HG02970 (cell line): Measurements from ENCODE around the gene NKG7.

ENCODE experiments used
- ATAC-seq: cut with Tn5 transposase; IDR thresholded peaks from one replicate; pipeline ENCODE4 v1.9.1; 2021; ENCODE audit warnings: mild to moderate bottlenecking, moderate library complexity, moderate number of reproducible peaks; ENCODE audit not compliant: unreplicated experiment, low FRiP score

Gene NKG7

DNA sequence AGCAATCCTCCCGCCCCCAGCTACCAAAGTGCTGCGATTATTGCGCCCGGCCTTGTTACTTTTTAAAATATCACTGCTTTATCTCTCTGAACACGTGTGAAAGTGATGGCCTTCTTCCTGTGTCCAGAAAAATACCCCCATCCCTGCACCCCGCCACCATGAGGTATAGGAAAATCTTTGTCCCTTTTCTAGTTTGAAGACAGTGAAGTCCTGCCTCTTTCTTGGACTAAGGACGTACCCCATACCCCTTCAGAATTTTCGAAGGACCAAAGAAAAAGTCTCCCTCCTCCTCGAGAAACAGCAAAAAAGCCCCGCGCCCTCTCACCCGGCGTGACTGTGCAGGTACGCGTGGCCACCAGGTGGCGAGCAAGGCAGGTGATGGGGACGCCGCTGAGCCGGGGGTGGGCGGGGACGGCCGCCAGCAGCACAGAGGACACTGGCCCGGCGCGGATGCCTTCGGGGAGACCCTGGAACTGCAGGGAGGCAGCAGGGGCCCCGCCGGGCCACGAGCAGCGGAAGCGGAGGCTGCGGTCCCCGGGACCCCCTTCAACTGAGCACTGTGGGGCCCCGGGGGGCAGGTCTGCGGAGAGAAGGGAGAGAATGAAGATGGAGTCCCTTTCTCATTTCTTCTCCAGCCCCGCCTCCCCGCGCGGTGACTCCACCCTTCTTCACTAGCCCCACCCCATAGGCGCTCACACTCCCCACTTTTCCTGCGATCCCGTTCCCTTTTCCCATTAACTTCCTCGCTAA is 33.7 kb downstream of the NKG7 start:
- peak; percentile 59 for ATAC-seq

DNA sequence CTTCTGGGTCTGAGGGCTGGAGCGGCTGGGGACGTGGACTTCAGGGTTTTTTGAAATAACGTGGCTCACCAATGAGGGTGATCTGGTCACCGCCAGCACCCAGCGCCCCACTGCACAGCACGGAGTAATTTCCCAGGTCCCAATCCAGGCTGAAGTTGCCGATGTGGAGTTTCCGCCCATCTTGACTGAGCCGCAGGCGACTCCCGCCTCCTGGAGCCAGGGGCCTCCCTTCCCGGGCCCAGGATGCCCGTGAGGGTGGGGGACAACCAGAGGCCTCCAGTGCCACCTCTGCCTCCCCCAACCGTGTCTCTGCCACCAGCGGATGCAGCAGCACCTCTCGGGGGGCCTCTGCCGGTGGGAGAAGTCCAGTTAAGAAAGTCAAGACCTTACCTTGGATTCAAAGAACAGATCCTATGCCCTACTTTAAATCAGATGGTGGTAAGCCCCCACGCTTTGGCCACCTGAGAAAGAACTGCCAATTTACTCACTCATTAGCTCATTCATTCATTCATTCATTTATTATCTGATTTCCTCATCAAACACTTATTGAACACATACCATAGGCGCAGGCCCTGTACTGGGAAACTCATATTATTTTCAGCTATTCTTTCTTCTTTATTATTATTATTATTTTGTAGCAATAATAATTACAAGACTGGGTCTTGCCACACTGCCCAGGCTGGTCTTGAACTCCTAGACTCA is 34.4 kb downstream of the NKG7 start:
- no peak for ATAC-seq

DNA sequence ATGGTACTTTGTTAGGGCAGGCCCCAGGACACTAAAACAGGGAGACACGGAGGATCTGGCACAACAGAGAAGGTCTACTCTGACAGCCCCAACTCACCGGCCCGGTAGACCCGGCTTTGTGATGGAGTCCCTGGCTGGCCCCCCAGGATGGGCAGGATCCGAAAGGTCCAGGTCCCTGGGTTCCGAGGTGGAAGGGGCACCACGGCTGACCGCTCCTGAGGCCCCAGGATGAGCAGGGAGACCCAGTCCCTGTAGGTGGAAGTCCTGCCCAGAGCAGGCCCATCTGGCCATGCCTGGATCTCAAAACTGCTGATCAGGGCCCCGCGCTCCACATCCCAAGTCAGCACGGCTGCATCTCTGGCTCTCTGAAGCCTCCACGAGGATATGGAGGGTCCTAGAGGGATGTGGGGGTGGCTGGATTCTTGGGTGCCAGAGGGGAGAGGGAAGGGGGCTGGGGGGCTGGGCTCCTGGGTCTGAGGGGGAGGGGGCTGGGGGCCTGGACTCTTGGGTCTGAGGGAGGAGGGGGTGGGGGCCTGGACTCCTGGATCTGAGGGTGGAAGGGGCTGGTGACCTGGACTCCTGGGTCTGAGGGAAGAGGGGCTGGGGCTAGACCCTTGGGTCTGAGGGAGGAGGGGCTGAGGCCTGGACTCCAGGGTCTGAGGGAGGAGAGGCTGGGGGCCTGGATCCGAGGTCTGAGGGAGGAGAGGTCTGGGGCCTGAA is 35.2 kb downstream of the NKG7 start:
- ATAC-seq = no peak

DNA sequence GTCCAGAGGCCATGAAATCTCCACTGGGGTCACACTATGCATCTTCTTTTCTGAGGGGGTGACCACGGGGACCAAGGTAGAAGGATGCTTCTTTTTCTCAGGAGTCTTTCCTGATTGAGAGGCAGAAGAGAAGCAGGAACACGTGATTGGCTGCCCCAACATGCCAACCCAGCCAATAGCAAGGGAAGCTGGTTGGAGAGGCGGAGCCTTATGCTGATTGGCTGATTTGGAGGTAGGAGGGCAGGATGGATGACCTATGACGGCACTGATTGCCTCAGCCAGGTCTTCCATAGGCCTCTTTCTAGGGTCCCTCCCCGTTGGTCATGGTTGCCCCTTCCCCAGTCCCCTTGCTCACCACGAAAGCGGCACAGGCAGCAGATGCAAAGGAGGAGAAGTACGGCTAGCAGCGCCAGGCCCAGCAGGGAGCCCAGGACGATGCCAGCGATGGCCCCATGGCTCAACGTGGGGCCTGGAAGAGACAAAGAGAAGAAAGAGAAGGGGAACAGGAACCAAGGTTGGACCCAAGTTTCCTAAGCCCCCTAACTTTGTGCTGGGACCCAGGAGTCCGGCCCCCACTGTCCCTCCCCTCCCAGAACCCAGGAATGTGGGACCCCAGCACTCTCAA is 38.5 kb downstream of the NKG7 start:
- ATAC-seq = no peak

DNA sequence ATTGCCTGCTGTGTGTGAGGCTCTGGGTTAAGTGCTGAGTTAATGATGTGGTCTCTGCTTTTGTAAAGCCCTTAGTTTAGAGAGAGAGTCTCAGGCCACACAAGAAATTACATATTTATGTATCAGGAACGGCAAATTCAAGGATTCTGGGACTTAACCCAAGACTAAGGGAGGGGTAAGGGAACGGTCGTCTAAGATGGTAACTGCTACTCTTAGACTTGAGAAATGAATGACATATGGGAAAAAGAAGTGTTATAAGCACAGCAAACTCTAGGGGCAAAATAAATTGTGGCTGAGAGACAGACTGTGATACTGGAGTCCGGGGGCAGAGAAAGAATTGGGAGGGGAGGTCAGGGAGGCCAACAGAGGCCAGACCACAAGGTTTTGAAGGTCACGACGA is 40.7 kb downstream of the NKG7 start:
- no peak for ATAC-seq

DNA sequence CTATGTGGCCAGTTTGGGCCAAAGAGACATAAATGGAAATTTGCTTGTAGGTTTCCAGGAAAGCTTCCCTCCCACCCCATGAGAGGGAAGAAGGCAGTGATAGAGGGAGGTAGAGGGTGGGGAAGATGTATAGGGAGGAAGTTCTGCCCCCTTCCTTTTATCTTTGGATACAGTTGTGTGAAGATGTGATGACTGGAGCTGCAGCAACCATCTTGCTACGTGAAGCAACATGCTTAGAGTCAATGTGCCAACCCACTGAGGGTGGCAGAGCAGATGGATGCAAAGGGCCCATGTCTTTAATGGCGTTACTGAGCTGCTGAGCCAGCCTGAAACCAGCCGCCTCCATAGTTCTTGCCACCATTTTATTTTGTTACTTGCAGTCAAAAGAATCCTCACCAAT is 41.3 kb downstream of the NKG7 start:
- ATAC-seq = no peak

DNA sequence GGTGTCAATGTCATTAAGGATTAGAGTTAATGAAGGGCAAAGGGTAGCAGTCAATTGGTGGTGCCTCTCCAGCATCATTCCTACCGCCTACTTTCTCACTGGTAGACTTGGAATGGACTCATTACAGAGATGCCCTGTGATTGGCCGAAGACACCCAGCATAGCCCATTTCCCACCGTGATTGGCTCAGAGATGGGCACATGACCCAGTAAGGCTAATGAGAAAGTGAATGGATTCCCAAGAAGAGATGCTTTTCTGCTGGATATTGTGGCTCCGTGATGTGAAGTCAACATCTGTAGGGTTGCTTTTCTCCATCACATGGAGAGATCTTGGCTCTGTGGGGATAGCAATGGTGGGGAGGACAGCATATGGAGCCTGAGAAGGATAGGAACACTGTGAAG is 42.1 kb downstream of the NKG7 start:
- ATAC-seq = no peak

DNA sequence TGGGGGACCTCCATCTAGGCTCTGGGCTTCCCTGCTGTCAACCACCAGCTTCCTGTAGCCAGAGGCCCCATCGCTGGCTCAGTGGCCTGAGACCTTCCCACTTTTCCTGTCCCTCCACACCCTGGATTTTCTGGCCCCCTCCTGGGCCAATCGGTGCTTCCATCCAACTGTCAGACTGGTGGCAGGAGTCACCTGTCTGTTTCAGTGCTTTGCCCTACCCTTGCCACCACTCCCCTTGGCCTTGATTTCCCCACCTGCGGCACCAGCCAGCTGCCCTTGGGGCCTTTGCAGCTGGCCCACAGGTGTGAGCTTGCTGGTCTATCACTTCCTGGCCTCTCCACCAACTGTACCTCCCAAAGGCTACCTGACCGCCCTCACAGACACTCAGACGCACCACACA is 43.0 kb downstream of the NKG7 start:
- no peak for ATAC-seq

DNA sequence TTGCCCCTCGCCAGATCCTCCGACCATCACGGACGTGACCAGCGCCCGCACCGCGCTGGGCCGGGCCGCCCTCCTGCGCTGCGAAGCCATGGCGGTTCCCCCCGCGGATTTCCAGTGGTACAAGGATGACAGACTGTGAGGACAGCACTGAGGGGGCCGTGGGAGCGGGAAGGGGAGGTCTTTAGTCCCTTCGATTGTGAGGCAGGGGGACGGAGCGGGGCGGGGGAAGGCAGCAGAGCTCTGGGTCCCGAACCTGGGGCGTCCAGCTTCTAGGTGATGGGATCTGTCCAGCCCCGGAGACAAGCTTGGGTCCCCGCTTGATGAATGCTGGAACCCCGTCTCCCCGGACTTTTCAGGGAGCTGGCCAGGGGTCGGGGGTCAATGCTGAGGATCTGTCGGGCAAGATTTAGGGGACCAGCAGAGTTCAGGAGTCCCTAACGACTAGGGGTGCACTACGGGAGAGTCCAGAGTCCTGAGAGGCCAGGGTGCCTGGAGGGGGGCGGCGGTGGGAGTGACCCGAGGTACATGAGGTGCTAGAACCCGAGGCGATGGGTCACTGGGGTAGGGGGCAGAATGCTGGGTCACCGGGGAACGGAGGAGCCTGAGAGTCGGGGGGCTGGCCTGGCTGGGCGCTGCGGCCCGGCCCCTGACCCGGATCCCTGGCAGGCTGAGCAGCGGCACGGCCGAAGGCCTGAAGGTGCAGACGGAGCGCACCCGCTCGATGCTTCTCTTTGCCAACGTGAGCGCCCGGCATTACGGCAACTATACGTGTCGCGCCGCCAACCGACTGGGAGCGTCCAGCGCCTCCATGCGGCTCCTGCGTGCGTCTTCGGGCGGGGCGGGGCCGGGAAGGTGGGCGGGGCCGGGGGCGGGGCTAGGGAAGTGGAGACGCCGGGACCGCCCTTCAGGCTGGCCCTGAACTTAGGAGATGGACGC is 45.1 kb downstream of the NKG7 start:
- ATAC-seq = no peak

DNA sequence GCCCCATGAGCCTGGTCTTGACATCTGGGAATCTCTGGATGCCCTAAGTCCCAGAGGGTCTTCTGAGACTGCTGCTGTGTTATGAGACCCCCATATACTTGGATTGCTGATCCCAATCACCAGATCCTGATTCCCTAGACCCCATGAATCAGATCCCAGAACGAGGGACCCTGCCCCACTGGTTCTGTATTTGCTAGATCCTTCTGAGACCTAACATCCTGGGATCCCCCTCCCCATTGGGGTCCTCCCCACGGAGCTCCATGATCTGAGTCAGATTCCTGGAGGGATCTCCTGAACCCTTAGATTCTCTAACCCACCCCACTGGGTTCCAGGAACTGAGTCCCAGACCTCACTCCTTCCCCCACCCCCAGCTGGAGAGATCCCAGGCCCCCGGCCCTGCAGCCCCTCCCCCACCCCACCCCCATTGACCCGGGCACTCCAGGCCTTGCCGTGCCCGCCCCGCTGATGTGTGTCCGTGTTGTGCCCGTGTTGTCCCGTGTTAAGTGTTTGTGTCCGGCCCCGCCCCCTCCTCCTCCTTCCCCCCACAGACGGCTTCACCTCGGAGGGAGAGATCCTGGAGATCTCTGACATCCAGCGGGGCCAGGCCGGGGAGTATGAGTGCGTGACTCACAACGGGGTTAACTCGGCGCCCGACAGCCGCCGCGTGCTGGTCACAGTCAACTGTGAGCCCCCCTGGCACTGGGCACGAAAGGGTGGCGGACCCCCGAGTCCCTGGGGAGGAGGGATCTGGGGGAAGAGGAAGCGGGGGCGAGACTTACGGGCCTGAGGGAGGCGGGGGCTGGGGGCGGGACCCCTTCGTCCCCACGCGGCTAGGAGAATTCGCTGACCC is 46.0 kb downstream of the NKG7 start:
- no peak for ATAC-seq

DNA sequence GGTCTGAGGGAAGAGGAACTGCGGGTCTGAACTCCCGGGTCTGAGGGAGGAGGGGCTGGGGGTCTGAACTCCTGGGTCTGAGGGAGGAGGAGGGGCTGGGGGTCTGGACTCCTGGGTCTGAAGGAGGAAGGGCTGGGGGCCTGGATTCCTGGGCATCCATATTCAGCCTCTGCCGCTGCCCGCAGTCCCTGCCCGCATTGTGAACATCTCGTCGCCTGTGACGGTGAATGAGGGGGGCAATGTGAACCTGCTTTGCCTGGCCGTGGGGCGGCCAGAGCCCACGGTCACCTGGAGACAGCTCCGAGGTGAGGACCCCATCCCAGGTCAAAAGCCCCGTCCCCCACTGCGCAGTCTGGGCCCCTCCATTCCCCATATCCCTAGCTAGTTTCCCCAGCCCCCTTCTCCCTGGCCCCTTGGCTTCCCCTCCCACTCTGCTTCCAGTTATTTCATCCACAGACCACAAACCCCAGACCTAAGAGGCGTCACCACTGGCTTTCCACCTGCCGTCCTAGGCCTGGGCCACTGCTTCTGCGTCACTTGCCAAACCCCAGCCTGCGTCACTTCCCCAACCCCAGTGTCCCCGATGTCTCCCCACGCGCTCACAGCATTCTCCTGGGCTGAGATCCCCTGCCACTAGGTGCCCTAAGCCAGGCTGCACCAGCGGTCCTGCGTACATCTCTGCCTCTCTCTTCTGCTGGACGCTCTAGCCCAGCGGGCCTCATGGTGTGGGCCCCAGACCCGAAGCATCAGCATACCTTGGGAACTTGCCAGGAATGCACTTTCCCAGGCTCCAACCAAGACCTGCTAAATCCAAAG is 47.1 kb downstream of the NKG7 start:
- ATAC-seq = no peak

DNA sequence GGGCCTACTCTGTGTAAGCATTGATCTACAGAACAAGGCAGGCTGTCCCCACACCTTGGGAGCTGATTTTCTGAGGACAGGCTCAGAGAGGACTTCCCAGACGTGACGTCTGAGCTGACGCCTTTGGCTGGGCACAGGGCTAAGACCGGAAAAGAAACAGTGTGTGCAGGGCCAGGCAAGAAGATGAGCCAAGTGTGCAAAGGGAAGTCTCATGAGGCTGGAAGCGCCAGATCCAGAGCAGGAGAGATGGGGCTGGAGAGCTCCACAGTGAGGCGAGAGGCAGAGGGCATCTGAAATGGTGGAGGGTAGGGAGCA is 48.3 kb downstream of the NKG7 start:
- no peak for ATAC-seq

DNA sequence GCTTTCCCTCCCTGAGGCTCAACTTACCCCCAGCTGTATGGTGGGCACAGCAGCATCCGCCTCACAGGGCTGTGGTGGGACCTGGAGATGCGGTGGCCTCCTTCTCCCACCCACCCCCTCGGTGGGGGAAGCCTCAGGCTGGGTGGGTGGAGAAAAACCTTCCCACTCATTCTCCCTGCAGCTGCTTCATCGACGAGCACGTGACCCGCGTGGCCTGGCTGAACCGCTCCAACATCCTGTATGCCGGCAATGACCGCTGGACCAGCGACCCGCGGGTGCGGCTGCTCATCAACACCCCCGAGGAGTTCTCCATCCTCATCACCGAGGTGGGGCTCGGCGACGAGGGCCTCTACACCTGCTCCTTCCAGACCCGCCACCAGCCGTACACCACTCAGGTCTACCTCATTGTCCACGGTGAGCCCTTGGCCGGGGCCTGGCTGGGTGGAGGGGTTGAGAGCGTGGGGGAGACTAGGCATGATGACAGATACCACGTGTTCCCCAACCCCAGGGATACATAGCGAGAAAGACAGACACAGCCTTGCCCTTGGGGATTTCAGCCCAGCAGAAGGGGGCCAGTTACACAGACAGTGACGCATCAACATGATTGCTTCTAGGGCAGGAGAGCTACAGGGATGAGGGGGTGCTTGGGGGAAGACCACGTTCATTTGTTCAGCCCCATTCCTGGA is 48.8 kb downstream of the NKG7 start:
- no peak for ATAC-seq

DNA sequence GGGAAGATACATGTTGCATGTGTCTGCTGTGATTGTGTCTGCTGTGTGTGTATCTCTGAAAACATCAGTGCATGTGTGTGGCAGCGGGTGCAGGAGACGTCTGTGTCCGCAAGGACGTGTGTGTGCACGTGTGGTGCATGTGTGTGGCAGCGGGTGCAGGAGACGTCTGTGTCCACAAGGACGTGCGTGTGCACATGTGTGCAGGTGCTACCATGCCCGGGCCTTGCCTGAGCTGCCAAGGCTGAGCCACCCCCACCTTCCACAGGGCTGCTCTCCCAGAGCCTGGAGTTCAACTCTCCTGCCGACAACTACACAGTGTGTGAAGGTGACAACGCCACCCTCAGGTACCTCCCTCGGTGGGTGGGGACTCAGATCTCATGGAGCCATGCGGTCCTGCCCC is 50.7 kb downstream of the NKG7 start:
- ATAC-seq = no peak
